Measurements from ENCODE around the gene TDRKH. TPM values are rescaled to one million over a fixed set of nuclear protein-coding genes. Genes with fewer than 3 reads are reported as not detected.

Gene TDRKH
- total and polyA plus RNA-seq, 2 experiments from 2014 or later = 7.8 to 12.9 TPM

- Histone ChIP-seq H3K27ac (no peak overlapping the region), H3K4me1 (ENCODE audit: low read depth) (no peaks in the 10 kb centered on the region), H3K36me3 (no peaks in the 10 kb centered on the region), H3K9me3 (ENCODE audit: low read depth) (no peaks in the 10 kb centered on the region), H3K27me3 (no peaks in the 10 kb centered on the region), H3K4me3 (no peak overlapping the region)
- no peak for TF ChIP-seq CTCF (IDR thresholded peaks at IDR 0.05; ENCODE audit: low read depth, low read length)
- no peak for DNase-seq (ENCODE audit: low read depth in 1 of 2, low spot score in 1 of 2)
Measured at GRCh38 chr1:151822404-151822803, 32.1 kb upstream of the TDRKH start.

- Histone ChIP-seq H3K9me3 (ENCODE audit: low read depth) (no peaks in the 10 kb centered on the region), H3K4me1 (ENCODE audit: low read depth) (peaks cover 3% of the 10 kb centered on the region), H3K4me3 (no peak overlapping the region), H3K27ac (no peak overlapping the region), H3K36me3 (no peaks in the 10 kb centered on the region), H3K27me3 (no peaks in the 10 kb centered on the region)
- TF ChIP-seq CTCF (IDR thresholded peaks at IDR 0.05; ENCODE audit: low read depth, low read length) = no peak
- no peak for DNase-seq (ENCODE audit: low read depth in 1 of 2, low spot score in 1 of 2)
Measured at GRCh38 chr1:151820940-151821339, 30.6 kb upstream of the TDRKH start.

GRCh38 chr1:151819976-151820623 lies 29.8 kb upstream of the TDRKH start:
- TF ChIP-seq CTCF (IDR thresholded peaks at IDR 0.05; ENCODE audit: low read depth, low read length) = no peak
- no peak overlapping the region for H3K27ac ChIP-seq
- H3K9me3 ChIP-seq (ENCODE audit: low read depth) = no peaks in the 10 kb centered on the region
- peaks cover 3% of the 10 kb centered on the region for H3K4me1 ChIP-seq (ENCODE audit: low read depth)
- H3K4me3 ChIP-seq = no peak overlapping the region
- H3K27me3 ChIP-seq = no peaks in the 10 kb centered on the region
- H3K36me3 ChIP-seq = no peaks in the 10 kb centered on the region
- DNase-seq (ENCODE audit: low read depth in 1 of 2, low spot score in 1 of 2) = no peak

- no peak for DNase-seq (ENCODE audit: low read depth in 1 of 2, low spot score in 1 of 2)
- TF ChIP-seq CTCF (IDR thresholded peaks at IDR 0.05; ENCODE audit: low read depth, low read length) = no peak
- Histone ChIP-seq H3K27ac (no peak overlapping the region), H3K27me3 (no peaks in the 10 kb centered on the region), H3K4me1 (ENCODE audit: low read depth) (peaks cover 3% of the 10 kb centered on the region), H3K4me3 (no peak overlapping the region), H3K9me3 (ENCODE audit: low read depth) (no peaks in the 10 kb centered on the region), H3K36me3 (no peaks in the 10 kb centered on the region)
Measured at GRCh38 chr1:151819227-151819835, 29.0 kb upstream of the TDRKH start.

GRCh38 chr1:151817353-151817730 lies 27.0 kb upstream of the TDRKH start:
- H3K27me3 ChIP-seq = no peaks in the 10 kb centered on the region
- no peak for DNase-seq (ENCODE audit: low read depth in 1 of 2, low spot score in 1 of 2)
- peaks cover 3% of the 10 kb centered on the region for H3K4me1 ChIP-seq (ENCODE audit: low read depth)
- H3K9me3 ChIP-seq (ENCODE audit: low read depth) = no peaks in the 10 kb centered on the region
- no peak for TF ChIP-seq CTCF (IDR thresholded peaks at IDR 0.05; ENCODE audit: low read depth, low read length)
- no peak overlapping the region for H3K27ac ChIP-seq
- H3K36me3 ChIP-seq = no peaks in the 10 kb centered on the region
- no peak overlapping the region for H3K4me3 ChIP-seq
